ENCODE data around the gene NETO2.
"Not testable (repeated sequence)": the region's sequence is repeated elsewhere in the genome, so short reads cannot be mapped to it uniquely, and the experiment has no call there.

Gene NETO2

DNA sequence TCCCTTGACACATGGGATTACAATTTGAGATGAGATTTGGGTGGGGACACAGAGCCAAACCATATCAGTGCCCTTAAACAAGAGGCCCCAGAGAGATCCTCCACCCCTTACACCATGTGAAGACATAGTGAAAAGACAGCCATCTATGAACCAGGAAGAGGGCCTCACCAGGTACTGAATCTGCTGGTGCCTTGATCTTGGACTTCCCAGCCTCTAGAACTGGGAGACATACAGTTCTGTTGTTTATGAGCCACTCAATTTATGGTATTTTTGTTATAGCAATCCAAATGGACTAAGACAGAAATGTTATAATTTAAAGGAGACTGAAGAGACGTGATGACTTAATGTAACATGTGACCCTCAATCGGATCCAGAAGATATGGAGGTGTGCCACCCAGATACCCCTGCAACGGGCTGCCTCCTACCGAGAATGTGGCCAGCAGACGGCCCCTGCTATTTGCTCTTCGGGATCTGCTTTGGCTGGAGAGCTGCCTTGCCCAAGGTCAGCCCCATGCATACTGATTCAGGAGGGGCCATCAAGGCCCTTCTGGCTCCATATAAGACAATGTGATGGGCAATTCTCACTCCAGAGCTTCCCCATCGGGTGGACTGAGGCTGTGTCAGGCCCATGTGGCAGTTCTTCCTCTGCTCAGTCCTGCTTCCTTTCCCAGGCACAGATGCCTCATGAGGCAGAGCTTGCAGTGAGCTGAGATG, 80.6 kb downstream of the NETO2 start:
- no peak for DNase-seq

DNA sequence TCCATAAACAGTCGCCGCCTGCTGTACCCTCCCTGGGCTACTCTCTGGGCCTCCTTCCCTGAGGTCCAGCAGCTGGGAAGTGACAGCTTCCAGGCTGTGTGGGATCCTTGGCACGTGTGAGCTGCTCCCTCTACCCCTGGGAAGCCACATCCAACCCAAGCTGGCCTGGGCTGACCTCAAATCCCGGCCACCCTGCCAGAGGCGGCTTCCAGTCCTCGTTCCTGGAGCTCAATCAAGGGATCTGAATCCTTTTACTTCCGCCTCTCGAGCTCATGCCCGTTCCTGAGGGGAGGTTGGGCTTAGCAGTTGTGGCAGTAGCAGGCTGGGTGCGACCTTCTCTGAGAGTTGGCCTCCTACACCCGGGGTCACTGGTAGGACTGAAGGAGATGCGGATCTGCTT, 82.5 kb downstream of the NETO2 start:
- DNase-seq = no peak

DNA sequence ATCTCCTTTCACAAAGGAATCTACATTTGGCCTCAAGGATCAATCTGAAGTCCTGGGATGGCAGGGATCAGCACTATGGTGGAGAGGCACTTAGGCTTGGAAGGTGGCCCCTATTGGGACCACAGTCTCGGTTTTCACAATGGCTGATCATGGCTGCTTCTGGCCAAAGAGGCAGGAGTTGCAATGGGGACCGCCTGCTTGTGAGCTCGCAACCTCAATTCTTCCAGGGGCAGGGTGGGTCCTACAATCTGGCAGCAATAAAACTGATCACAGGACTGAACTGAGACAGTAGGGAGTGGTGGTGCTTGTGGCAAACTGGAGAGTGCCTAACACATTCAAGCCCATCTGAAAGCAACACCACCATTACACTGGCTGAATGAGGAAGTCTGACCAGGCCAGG, 83.1 kb downstream of the NETO2 start:
- no peak for DNase-seq

DNA sequence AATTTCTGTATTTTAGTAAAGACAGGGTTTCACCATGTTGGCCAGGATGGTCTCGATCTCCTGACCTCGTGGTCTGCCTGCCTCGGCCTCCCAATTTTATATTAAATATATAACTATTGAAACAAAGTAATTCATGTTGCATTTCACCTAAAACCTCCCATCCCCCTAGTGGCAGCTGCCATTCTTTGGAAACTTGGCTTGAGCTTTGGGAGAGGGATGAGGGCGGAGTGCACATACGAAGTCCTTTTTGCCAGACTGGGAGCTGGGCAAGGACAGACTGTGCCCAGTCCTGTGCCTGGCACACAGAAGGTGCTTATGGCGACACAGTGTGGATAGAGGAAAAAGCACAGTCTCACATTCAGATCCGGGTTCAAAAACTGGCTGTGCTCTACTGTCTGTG, 83.8 kb downstream of the NETO2 start:
- no peak for DNase-seq

DNA sequence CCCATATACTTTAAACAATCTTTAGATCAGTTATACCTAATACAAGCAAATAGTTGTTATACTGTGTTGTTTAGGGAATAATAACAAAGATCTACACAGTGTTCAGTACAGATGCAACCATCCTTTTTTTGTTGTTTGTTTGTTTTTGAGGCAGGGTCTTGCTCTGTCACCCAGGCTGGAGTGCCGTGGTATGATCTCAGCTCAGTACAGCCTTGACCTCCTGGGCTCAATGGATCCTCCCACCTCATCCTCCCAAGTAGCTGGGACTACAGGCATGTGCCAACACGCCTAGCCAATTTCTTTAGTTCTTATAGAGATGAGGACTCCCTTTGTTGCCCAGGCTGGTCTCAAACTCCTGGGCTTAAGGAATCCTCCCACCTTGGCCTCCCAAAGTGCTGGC, 84.6 kb downstream of the NETO2 start:
- DNase-seq = not testable (repeated sequence)

DNA sequence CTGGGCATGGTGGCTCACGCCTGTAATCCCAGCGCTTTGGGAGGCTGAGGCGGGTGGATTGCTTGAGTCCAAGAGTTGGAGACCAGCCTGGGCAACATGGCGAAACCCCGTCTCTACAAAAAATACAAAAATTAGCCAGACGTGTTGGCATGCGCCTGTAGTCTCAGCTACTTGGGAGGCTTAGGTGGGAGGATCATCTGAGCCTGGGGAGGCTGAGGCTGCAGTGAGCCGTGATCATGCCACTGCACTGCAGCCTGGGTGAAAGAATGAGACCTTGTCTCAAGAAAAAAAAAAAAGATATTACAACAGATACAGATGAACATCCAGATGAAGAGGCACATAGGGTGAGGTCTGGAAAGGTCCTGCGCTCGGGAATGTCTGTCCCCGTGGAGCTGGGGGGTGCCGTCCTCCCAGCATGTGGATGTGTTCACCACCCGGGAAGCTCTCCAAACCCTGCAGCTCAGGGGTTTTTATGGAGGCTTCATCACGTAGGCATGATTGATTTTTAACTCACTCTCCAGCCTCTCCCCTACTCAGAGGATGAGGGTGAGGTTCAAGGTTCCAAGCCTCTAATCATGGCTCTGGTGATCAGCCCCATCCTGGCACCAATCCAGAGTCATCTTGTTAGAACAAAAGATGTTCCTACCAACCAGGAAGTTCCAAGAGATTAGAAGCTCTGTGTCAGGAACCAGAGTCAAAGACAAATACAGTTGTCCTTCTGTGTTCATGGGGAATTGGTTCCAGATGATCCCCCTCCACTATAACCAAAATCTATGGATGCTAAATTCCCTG, 85.3 kb downstream of the NETO2 start:
- no peak for DNase-seq

DNA sequence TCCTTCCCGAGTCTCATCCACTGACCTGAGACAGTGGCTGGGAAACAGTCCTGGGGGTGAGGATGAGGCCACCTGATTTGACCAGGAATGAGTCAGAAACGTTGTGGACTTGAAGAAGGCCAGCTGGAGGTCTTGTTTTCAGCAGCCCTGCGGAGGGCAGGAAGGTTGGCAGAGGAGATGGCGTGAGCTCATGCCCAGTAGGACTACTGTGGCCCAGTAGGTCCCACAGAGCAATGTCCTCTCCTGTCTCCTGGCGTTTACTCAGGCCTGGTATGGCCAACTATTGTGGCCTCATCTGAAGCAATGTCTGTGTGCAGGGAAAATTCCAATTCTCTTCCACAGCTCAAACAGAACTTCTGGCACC, 86.1 kb downstream of the NETO2 start:
- no peak for DNase-seq

DNA sequence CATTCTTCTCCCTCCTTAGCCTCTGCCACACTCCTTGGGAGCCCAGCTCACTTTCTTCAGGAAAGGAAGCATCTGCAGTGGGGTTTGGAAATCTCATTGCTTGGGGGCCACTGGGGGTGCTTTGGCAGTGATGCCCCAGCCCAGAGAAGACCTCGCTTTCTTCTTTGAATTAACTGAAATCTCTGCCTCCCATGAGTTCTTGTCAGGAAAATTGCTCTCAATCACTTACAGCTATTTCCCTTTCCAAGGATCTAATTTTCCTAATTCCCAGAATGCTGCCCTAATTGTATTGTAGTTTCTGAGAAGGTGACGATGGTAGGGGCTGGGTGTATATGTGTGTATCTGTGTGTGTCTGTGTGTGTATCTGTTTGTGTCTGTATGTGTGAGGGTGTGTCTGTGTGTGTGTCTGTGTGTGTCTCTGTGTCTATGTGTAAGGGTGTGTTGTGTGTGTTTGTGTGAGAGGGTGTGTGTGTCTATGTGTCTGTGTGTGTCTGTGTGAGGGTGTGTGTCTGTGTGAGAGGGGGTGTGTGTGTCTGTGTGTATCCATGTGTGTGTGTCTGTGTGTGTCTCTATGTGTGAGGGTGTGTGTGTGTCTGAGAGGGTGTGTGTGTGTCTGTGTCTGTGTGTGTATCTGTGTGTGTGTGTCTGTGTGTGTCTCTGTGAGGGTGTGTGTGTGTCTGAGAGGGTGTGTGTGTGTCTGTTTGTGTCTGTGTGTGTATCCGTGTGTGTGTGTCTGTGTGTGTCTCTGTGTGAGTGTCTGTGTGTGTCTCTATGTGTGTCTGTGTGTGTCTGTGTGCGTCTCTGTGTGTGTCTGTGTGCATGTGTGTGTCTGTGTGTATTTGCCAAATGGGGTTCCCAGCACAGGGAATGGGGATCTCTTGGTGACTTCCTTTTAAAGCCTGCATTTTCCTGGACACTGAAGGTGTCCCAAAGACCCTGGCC, 86.8 kb downstream of the NETO2 start:
- no peak for DNase-seq

DNA sequence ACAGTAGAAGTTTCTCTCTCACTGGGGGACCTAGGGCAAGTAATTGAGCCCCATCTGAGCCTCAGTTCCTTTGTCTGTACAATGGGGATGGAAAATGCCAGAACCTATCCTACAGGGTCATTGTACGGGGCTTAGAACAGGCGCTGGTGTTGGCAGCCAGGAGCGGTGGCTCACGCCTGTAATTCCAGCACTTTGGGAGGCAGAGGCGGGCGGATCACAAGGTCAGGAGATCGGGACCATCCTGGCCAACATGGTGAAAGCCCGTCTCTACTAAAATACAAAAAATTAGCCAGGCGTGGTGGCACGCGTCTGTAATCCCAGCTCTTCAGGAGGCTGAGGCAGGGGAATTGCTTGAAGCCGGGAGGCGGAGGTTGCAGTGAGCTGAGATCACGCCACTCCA, 87.7 kb downstream of the NETO2 start:
- DNase-seq = not testable (repeated sequence)

DNA sequence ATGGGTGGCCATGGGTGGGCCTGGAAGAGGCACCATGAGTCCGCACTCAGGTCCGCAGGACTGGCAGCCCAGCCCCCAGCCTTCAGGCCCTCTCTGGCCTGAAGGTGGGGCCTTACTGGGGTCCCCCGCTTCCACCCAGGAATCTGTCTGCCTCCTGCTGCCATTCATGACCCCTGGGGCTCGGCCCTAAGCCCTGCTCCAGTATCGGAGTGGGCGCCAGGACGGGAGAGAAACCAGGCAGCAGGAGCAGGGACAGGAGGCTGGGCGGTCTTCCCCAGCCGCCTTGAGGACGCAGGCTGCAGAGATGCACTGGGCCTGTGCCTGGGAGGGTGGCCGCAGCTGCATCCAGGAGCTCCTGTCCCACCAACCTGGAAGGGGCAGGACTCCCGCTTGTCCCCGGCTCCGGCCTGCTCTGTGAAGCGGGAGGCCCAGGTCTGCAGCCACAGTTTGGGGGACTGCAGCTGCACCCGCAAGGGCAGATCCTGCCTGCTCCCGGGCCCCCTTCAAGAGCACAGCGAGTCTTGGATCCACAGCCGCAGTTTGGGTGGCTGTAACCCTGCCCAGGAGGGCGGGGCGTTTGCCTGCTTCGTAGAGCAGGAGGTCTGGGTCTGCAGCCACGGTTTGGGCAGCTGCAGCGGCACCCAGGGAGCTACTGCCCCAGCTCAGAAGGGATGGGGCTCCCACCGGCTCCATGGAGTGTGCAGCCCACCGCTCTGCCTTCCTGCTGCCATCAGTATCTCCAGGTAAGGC, 88.4 kb downstream of the NETO2 start:
- no peak for DNase-seq

DNA sequence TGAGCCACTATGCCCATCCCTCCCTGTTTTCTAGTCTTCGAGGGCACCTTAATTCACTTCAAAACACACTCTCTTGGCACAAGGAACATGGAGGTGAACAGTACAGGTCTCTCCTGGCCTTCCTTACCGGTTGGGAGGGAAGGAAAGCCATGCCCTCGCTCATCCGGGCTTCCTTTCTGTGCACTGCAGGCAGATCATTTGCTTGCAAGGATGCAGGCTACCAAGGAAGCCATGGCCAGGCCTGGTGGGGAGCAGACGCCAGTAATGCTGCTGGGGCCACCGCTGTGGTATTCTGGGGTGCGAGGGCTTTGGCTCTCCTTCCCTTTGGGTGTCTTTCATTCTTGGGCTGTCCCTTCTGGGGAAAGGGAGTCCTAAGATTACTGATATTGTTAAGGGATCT, 89.4 kb downstream of the NETO2 start:
- no peak for DNase-seq

DNA sequence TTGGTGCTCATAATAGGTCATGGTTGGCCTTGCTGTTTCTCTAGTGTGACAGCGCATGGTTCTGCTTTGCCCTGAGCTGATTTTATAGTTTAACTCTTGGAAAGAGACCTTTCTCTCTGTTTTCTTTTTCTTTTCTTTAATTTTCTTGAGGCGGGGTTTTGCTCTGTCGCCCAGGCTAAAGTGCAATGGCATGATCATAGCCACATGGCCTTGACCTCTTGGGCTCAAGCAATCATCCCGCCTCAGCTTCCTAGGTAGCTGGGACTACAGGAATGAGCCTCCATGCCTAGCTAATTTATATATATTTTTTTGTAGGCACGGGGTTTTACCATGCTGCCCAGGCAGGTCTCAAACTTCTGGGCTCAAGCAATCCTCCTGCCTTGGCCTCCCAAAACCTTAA, 89.8 kb downstream of the NETO2 start:
- DNase-seq = no peak

DNA sequence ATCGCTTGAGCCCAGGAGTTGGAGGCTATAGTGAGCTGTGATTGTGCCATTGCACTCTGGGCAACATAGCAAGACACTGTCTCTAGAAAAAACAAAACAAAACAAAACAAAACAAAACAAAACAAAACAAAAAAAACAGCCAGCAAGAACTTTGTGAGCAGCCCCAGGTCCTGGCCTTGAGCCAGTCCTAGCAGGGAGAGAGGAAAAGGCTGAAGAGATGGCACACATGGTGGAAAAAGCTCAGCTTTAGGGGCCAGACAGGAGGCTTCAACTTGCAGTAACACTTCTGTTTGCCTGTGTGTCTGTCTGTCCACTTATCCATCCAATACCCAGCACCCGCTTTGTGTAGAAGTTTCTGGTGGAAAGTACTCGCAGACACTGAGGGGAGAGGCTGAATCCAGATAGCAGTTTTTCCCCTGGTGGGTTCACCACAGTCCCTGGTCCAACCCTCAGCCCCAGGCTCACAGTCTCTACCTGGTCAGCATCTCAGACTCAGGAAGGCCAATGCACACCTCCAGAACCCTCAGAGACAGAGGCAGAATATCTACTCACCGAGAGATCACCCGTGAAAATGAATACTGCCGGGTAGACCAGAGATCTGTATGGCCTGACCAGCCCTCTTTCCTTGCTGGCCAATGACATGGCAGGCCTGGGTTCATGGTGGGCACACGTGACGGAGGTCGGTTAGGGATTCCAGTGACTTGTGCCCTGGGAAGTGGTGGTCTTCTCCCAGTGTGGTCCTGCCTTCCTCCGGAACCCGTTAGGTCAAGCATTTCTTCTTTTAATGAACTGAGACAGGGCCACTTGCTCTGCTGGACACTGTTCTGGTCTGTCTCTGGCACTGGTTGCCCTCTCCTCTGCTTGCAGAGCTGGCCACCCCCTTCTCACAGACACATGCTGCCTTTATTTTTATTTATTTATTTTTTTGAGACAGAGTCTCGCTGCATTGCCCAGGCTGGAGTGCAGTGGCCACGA, 90.8 kb downstream of the NETO2 start:
- no peak for DNase-seq

DNA sequence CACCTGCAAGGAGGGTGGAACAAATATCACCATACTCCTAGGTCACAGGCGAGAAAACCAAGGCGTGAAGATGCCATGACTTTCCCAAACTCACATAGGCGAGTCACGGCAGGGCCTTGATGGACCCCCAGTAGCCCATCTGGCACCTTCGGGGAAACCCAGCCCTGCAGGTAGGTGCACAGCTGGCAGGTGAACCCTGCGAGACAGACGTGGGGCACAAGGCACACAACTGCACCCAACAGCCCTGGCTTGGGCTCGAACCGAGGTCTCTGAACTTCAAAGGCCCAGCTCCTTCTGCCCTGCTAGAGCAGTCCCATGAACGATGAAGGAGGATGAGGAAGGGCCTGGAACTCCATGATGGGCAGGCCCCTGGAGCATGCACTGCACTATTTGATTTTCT, 92.7 kb downstream of the NETO2 start:
- no peak for DNase-seq

DNA sequence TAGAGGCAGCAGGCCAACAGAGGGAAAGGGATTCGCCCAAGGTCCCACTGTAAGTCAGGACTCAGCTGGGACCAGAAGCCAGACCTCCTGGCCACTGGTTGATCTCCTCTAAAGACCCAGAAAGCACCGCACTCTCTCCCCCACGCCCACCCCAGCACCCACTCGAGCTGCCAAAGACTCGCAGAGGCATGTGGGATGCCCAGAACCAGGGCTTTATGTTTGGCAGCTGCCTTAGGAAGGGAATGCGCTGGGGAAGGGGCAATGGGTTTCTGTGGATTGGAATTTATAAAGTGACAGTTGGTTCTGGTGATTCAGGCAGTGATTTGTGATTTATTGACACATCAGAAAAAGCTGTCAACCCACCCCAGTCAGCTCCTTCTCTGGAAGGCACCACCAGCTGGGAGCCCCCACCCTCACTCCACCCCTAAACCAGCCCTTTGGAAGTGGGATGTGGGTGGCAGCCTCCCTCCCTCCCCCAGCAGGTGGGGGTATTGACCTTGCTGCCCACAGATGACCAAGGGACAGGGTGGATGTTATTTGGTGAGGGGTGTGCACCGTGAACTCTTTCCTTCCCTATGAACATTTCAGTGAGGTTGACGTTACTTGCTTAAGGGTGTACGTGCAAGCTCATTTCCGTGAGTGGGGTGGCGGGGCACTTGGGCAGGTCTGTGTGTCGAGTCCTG, 93.7 kb downstream of the NETO2 start:
- no peak for DNase-seq

DNA sequence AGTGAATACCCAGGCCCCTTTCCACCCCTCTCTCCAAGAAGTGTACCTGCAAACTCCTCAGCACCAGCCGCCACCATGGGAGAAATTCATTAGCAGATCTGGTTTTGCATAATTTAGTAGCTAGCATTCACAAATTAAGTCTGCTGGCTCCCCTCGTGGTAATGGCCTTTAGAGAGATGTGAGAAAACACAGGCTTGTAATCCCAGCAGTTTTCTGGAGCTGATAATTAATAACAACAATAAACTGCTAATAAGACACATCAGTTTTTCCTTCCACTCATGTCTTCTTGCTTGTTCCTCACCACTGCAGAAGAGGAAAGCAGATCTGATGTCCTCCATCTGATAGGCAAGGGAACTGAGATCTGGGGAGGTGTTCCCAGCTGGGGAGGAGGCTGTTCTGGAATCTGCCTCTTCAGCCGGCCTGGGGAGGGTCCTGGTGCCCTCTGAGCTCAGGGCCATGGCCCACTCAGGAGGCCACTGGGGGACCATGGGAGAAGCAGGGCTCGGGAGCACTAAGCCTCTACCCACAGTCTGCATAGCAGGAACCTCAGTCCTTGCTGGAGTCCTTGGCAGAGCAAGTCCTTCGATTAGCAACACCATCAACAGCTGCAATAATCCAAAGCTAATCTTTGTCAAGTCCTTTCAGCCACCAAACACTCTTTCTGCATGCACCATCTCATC, 96.1 kb downstream of the NETO2 start:
- no peak for DNase-seq

DNA sequence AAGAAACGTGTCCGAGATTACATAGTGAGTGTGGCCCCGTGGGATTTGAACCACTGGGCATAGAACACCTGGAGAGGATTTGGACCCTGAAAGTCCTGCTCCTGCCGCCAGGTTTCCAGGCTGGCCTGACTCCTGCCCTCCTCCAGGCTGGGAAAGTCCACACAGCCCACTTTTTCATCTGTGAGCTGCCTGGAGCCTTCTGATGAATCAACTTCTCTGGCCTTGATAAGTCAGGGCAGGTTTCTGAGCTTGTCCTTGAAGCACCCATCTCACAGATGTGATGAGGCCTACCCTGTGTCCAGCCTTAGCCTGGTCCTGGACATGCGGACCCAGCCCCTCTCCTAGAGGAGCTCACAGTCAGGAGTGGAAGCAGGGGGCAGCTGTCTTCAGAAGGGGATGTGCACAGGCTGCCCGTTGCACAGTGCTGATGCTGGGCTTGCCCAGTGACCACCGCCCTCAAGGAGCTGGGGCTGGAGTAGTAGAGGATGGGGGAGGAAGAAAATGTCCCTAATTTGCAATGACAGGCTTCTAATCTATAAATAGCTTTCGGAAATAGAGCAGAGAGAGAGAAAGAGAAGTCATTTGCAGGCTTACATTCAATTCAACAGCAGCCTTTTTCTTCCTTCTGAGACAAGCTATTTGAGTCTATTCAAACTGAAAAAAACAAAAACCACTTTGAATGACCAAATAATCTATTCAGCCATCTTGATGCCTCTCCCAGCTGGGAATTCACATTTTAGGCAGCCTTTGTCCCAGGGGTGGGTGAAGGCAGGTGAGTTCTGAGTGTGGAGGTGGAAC, 96.8 kb downstream of the NETO2 start:
- DNase-seq = no peak

DNA sequence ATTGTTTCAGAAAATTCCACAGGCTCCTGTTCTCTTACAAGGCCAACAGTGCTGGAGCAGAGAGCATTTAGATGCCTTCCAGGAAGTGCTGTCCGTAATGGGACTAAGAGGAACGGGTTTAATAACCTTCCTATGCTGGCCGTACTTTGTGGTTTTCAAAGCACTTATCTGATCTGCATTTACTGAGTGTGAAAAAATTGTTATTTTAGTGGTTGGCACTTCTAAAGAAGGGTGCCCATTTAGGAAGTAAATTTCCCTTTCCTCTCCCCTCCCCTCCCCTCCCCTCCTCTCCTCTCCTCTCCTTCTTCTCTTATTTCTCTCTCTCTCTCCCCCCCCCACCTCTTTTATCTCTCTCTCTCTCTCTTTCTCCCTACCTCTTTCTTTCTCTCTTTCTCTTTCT, 98.3 kb downstream of the NETO2 start:
- DNase-seq = no peak

DNA sequence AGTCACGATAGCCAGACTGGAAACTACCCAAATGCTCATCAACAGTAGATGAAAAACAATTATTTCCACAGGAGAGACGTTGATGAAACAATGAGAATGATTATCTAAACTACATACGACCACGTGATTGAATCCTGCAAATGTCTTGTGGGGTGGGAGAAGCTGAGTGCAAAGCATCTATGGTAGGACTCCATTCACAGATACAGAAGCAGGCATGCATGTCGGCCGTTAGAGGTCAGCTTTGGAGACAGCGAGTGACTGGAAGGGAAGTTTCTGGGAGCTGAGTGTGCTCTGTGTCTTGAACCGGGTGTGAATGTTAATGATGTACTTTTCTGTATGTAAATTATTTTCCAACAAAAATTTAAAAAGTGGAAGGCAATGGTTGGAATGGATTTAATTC, 98.7 kb downstream of the NETO2 start:
- no peak for DNase-seq

All from stimulated activated CD4-positive, alpha-beta T cell treated with anti-CD3 and anti-CD28 coated beads, Interleukin-1b, Interleukin-23, amount 100 ng/mL, for 48 hours (primary cell).